ENCODE results near the gene CPM. TPM values are rescaled to one million over a fixed set of nuclear protein-coding genes. Genes with fewer than 3 reads are reported as not detected.
"Not testable (repeated sequence)": the region's sequence is repeated elsewhere in the genome, so short reads cannot be mapped to it uniquely, and the experiment has no call there.

The CPM gene
- total RNA-seq, 2 donors from 2014 or later, result 10.4 to 55.9 TPM

DNA sequence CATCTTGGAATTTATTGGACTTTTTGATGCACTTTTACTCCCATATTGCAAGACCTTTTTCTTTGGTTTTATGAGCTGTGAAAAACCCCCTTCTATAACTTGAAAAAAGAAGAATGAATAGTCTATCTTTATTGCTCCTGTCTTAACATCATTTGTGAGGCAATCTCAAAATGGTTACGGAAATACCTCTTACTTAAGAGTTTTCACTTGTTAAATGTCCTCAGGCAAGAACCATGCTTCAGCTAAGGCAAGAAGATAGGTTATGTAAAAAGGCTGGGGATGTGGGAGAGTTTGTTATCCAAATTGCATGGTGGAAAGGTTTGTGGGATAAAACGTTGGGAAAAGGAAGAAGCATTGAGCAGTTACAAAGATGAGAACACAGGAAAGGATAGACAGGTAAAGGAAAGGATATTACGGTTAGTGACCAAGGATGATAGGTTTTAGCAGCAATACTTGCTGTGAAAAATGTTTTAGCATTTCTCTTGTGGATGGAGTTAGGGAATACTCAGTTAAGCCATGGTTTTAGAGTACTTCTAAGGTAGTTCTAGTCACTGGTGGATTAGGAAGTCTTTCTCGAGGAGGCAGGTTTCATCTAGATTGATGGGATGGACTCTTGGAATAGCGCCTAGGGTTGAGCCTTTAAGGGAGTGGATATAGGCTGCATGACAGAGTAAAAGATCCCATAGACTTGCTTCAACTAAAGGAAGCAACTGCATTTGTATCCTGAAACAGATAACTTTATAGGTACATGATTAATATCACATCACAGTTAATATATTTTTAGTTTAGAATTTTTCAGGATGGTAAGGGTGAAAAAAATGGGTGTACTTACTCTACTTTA lies 94.7 kb downstream of the CPM start:
- no peak for DNase-seq (ENCODE audit: low spot score in 2 of 2)
- Mint-ChIP-seq H3K36me3 (peaks cover 17 to 40% of the 10 kb centered on the region in 2 donors), H3K27ac (peak overlapping the region in 1 of 2 donors; percentile 51), H3K9me3 (no peaks in the 10 kb centered on the region)
- ATAC-seq, result no peak

GRCh38 chr12:68837215-68837614 lies 95.8 kb downstream of the CPM start:
- Mint-ChIP-seq H3K9me3 (no peaks in the 10 kb centered on the region), H3K27ac (peak overlapping the region in 1 of 2 donors; percentile 50), H3K36me3 (peaks cover 17 to 34% of the 10 kb centered on the region in 2 donors)
- no peak for DNase-seq (ENCODE audit: low spot score in 2 of 2)
- peak in 1 of 2 donors; percentile 23 for ATAC-seq

DNA sequence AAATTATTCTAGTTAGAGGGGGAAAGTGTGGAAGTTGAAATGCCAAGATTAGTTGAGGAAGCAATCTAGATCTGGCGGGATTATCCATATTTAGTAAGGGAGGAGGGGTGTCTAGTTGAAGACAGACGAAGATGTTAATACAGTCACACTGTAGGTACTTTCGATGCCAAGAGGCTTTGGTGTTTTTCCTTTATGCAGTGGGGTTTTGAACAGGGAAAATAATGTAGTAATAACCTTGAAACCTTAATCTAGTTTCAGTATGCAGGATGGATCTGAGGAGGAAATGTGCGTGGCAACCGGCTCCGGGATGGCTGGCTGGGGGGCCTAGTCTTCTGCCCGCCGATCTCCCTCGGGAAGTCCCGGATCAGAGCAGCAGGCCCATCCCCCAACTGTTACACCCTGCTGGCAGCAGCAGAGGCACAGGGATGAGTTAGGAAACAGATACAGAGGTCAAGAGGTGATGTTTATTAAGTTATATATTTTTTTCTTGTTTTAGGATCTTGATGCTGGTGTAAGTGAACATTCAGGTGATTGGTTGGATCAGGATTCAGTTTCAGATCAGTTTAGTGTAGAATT lies 97.5 kb downstream of the CPM start:
- Mint-ChIP-seq H3K9me3 (no peaks in the 10 kb centered on the region), H3K36me3 (peaks cover 14 to 35% of the 10 kb centered on the region in 2 donors), H3K27ac (peak overlapping the region in 1 of 2 donors; percentile 91)
- no peak for DNase-seq (ENCODE audit: low spot score in 2 of 2)
- peak in 1 of 2 donors; percentile 12 for ATAC-seq

DNA sequence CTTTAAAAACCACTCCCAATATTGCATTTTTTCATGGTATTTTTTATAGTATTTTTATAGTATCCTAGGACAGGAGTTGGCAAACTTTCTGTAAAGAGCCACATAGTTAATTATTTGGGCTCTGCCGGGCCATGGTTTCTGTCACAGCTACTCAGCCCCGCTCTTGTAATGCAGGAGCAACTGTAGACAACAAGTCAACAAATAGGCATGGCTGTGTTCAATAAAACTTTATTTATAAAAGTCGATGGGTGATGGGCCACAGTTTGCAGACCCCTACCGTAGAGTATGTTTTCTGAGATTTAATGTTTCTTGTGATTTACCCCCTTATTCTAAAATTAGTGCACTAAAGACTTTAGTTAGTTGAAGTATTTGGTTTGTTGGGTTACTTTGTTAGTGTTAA lies 99.5 kb downstream of the CPM start:
- Mint-ChIP-seq H3K9me3 (no peaks in the 10 kb centered on the region), H3K36me3 (peaks cover 13 to 40% of the 10 kb centered on the region in 2 donors), H3K27ac (no peak overlapping the region)
- ATAC-seq, result no peak
- DNase-seq (ENCODE audit: low spot score in 2 of 2), result no peak

DNA sequence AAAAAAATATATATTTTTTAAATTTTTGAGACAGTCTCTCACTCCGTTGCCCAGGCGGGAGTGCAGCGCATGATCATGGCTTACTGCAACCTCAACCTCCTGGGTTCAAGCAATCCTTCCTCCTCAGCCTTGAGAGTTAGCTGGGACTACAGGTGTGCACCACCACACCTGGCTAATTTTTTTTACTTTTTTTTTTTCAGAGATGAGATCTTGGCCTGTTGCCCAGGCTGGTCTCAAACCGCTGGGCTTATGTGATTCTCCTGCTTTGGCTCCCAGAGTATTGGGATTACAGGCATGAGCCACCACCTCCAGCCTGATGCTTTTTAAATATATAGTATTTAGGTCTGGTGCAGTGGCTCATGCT lies 100.5 kb downstream of the CPM start:
- peaks cover 7 to 34% of the 10 kb centered on the region in 2 donors for H3K36me3 Mint-ChIP-seq
- no peak for DNase-seq (ENCODE audit: low spot score in 2 of 2)

DNA sequence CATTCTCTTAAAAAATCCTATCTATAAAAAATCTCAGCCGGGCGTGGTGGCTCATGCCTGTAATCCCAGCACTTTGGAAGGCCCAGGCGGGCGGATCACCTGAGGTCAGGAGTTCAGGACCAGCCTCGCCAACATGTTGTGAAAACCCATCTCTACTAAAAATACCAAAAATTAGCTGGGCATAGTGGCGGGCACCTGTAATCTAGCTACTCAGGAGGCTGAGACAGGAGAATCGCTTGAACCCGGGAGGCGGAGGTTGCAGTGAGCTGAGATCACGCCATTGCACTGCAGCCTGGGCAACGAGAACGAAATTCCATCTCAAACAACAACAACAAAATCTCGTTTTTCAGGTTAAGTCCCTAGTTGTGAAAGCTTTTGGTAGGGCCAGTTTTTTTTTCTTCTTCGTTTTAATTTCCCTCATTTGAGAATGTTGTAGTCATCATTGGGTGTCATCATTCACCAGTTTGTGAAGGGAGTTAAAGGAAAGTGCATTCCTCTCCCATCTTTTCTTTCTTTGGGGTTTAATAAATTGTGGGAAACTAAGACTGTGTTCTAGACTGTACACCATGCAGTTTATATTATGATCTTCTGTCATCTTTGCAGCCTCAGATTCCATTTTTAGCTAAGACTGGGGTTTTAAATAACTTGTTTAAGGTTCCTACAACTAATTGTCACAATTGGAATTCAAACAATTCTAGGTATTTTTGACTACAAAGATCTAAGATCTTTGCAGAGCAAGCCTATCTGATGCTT lies 101.0 kb downstream of the CPM start:
- H3K27ac Mint-ChIP-seq, result peak overlapping the region in 1 of 2 donors; percentile 87
- H3K9me3 Mint-ChIP-seq, result no peaks in the 10 kb centered on the region
- no peak for ATAC-seq
- H3K36me3 Mint-ChIP-seq, result peaks cover 7 to 34% of the 10 kb centered on the region in 2 donors
- DNase-seq (ENCODE audit: low spot score in 2 of 2), result no peak

More for the DNA sequence above, 100.5 kb downstream of the CPM start:
- no peak overlapping the region for H3K27ac Mint-ChIP-seq
- ATAC-seq, result no peak
- no peaks in the 10 kb centered on the region for H3K9me3 Mint-ChIP-seq

- ATAC-seq, result no peak
- H3K36me3 Mint-ChIP-seq, result peaks cover 7 to 28% of the 10 kb centered on the region in 2 donors
- no peak for DNase-seq (ENCODE audit: low spot score in 2 of 2)
- peak overlapping the region in 1 of 2 donors; percentile 88 for H3K27ac Mint-ChIP-seq
- H3K9me3 Mint-ChIP-seq, result no peaks in the 10 kb centered on the region
Observed at GRCh38 chr12:68831272-68831671, 101.7 kb downstream of the CPM start.

DNA sequence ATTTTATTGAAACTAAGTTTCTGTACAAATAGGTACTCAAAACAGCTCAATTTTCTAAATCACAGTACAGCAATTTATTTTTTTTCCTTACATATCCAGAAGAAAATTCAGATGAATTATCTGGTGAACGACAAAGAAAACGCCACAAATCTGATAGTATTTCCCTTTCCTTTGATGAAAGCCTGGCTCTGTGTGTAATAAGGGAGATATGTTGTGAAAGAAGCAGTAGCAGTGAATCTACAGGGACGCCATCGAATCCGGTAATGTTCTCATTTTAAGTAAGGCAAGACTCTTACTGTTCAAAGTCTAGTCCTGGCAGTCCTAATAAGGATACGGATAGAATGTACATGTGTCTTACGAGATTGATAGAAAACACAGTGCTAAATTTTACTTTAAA lies 104.3 kb downstream of the CPM start:
- Mint-ChIP-seq H3K27ac (no peak overlapping the region), H3K9me3 (no peaks in the 10 kb centered on the region), H3K36me3 (peaks cover 19 to 36% of the 10 kb centered on the region in 2 donors)
- ATAC-seq (no peak), DNase-seq (ENCODE audit: low spot score in 2 of 2) (no peak)

- ATAC-seq, result no peak
- DNase-seq (ENCODE audit: low spot score in 2 of 2), result no peak
- H3K27ac Mint-ChIP-seq, result no peak overlapping the region
- H3K36me3 Mint-ChIP-seq, result peaks cover 24 to 39% of the 10 kb centered on the region in 2 donors
- no peaks in the 10 kb centered on the region for H3K9me3 Mint-ChIP-seq
Observed at GRCh38 chr12:68827895-68828671, 104.9 kb downstream of the CPM start.

- Mint-ChIP-seq H3K27ac (peak overlapping the region; percentile 79 to 80), H3K9me3 (no peaks in the 10 kb centered on the region), H3K36me3 (peaks cover 24 to 34% of the 10 kb centered on the region in 2 donors)
- no peak for ATAC-seq
- no peak for DNase-seq (ENCODE audit: low spot score in 2 of 2)
Observed at GRCh38 chr12:68825569-68826217, 107.3 kb downstream of the CPM start.

- Mint-ChIP-seq H3K27ac (peak overlapping the region; percentile 79 to 80), H3K9me3 (no peaks in the 10 kb centered on the region), H3K36me3 (peaks cover 17 to 30% of the 10 kb centered on the region in 2 donors)
- ATAC-seq (no peak), DNase-seq (ENCODE audit: low spot score in 2 of 2) (no peak)
Observed at GRCh38 chr12:68824597-68825250, 108.2 kb downstream of the CPM start.

GRCh38 chr12:68824131-68824530 lies 108.8 kb downstream of the CPM start:
- ATAC-seq (no peak), DNase-seq (ENCODE audit: low spot score in 2 of 2) (no peak)
- Mint-ChIP-seq H3K9me3 (no peaks in the 10 kb centered on the region), H3K36me3 (peaks cover 17 to 30% of the 10 kb centered on the region in 2 donors), H3K27ac (peak overlapping the region in 1 of 2 donors; percentile 70)

DNA sequence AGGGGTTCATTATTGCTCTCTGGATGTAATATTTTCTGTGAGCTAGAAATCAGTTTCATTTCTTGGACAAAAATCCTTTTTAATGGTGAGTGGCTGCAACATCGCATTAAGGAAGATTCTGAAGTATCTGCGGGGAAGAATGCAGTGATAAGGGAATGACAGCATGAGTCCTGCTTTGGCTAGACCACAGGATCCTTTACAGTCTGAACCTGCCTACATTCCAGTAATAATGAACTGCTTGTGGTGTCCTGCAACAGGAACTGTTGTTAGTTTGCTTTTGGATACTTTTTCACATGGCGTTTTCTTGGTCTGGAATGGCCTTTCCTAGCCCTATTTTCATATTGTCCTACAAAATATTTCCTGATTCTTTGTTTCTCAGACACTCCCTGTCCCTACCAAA lies 109.3 kb downstream of the CPM start:
- no peak overlapping the region for H3K27ac Mint-ChIP-seq
- DNase-seq (ENCODE audit: low spot score in 2 of 2) (no peak), ATAC-seq (no peak)
- no peaks in the 10 kb centered on the region for H3K9me3 Mint-ChIP-seq
- peaks cover 17 to 30% of the 10 kb centered on the region in 2 donors for H3K36me3 Mint-ChIP-seq

DNA sequence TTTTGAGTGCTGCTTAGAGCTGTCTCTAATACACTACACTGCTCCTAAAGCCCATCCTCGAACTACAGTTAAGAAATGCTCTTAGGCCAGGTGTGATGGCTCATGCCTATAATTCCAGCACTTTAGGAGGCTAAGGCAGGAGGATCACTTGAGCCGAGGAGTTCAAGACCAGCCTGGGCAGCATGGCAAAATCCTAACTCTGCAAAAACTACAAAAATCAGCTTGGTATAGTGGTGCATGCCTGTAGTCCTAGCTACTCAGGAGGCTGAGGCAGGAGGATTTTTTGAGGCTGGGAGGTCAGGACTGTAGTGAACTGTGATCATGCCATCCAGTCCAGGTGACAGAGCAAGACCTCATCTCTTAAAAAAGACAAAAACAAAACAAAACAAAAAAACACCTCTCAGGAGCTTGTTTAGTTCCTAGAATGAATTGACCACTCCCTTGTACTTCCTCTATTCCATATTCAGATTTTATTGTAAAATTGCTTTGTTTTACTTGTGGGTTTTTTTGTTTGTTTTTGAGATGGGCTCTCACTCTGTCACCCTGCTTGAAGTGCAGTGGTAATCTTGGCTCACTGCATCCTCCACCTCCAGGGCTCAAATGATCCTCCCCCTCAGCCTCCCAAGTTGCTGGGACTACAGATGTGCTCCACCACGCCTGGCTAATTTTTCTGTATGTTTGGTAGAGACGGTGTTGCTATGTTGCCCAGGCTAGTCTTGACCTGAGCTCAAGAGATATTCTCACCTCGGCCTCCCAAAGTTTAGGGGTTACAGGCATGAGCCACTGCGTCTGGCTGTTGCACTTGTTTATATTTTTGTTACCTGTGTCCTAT lies 111.4 kb downstream of the CPM start:
- peak; percentile 25 to 30 for ATAC-seq

GRCh38 chr12:68819481-68819880 lies 113.5 kb downstream of the CPM start:
- not testable (repeated sequence) for ATAC-seq; H3K9me3 Mint-ChIP-seq; H3K27ac Mint-ChIP-seq; DNase-seq (ENCODE audit: low spot score in 2 of 2)
- H3K36me3 Mint-ChIP-seq, result peaks cover 20 to 34% of the 10 kb centered on the region in 2 donors

More for the DNA sequence above, 111.4 kb downstream of the CPM start:
- no peak for DNase-seq (ENCODE audit: low spot score in 2 of 2)
- H3K36me3 Mint-ChIP-seq, result peaks cover 22 to 37% of the 10 kb centered on the region in 2 donors
- peak overlapping the region; percentile 51 to 91 for H3K27ac Mint-ChIP-seq
- no peaks in the 10 kb centered on the region for H3K9me3 Mint-ChIP-seq

Measured in activated naive CD4-positive, alpha-beta T cell treated with anti-CD3 and anti-CD28 coated beads, Interleukin-2, amount 50 U/mL, for 72 hours (primary cell).